WTC11 (cell line): ENCODE data around the gene UVRAG. TPM values are rescaled to one million over a fixed set of nuclear protein-coding genes. Genes with fewer than 3 reads are reported as not detected.

Experiments used
- ATAC-seq: fragments of 200-7000 bp; cut with Tn5 transposase; 2 replicates; pipeline ENCODE4 v1.10.0; 2021; ENCODE audit warnings: mild to moderate bottlenecking, moderate library complexity
- CTCF ChIA-PET: fragments of 300-600 bp; sonication (Branson Sonifier 250); formaldehyde crosslinking; loops from one replicate; lab custom pipeline; 2021; ENCODE audit warnings: antibody characterized with exemption; lab: Charles Lee
- POLR2A ChIA-PET: fragments of 350-600 bp; sonication (Branson Sonifier 250); formaldehyde crosslinking; loops from one replicate; lab custom pipeline; 2021; ENCODE audit warnings: antibody characterized with exemption; lab: Charles Lee
- DNase-seq: peaks from one replicate; pipeline ENCODE4 v3.0.0; 2021; ENCODE audit warnings: low spot score
- H3K27ac Mint-ChIP-seq: 2 replicates; pipeline ENCODE4 v1.8.0; 2021; ENCODE audit warnings: mixed read lengths
- H3K27me3 Mint-ChIP-seq: 2 replicates; pipeline ENCODE4 v1.8.0; 2021; ENCODE audit warnings: low read depth, mild to moderate bottlenecking, moderate library complexity, mixed read lengths
- H3K36me3 Mint-ChIP-seq: 2 replicates; pipeline ENCODE4 v1.8.0; 2021; ENCODE audit warnings: mixed read lengths
- H3K4me1 Mint-ChIP-seq: 2 replicates; pipeline ENCODE4 v1.8.0; 2022; ENCODE audit warnings: mixed read lengths
- H3K4me3 Mint-ChIP-seq: 2 replicates; pipeline ENCODE4 v1.8.0; 2021; ENCODE audit warnings: mild to moderate bottlenecking, moderate library complexity, mixed read lengths
- H3K9me3 Mint-ChIP-seq: 2 replicates; pipeline ENCODE4 v1.8.0; 2021; ENCODE audit warnings: mixed read lengths
- ATF1 ChIP-seq: sonication (generic); formaldehyde crosslinking; IDR thresholded peaks from 2 replicates; pipeline ENCODE4 v1.8.1; 2023; ENCODE audit warnings: mild to moderate bottlenecking, moderate library complexity, missing genetic modification reagents
- CREB1 ChIP-seq: sonication (generic); formaldehyde crosslinking; IDR thresholded peaks from 2 replicates; pipeline ENCODE4 v1.8.0; 2023; ENCODE audit warnings: mild to moderate bottlenecking, missing genetic modification reagents
- CREM ChIP-seq: sonication (generic); formaldehyde crosslinking; IDR thresholded peaks from 2 replicates; pipeline ENCODE4 v1.8.1; 2022; ENCODE audit warnings: mild to moderate bottlenecking, missing genetic modification reagents, moderate library complexity
- ESRRA ChIP-seq: sonication (generic); formaldehyde crosslinking; IDR thresholded peaks from 2 replicates; pipeline ENCODE4 v1.8.1; 2022; ENCODE audit warnings: mild to moderate bottlenecking, missing genetic modification reagents, borderline replicate concordance
- FOXJ3 ChIP-seq: sonication (generic); formaldehyde crosslinking; IDR thresholded peaks from 2 replicates; pipeline ENCODE4 v1.9.0; 2021; ENCODE audit warnings: missing genetic modification reagents, mild to moderate bottlenecking, borderline replicate concordance
- FOXK1 ChIP-seq: sonication (generic); formaldehyde crosslinking; IDR thresholded peaks from 2 replicates; pipeline ENCODE4 v1.8.0; 2022; ENCODE audit warnings: mild to moderate bottlenecking, moderate library complexity, missing genetic modification reagents
- FOXP1 ChIP-seq: sonication (generic); formaldehyde crosslinking; IDR thresholded peaks from 2 replicates; pipeline ENCODE4 v1.8.0; 2022; ENCODE audit warnings: missing genetic modification reagents, mild to moderate bottlenecking, moderate library complexity, borderline replicate concordance
- JAZF1 ChIP-seq: fragments of 250-450 bp; sonication (Bioruptor Pico); IDR thresholded peaks from 2 replicates; pipeline ENCODE4 v1.9.0; 2021; ENCODE audit warnings: moderate library complexity, mild to moderate bottlenecking, inconsistent platforms
- KAT7 ChIP-seq: sonication (generic); formaldehyde crosslinking; IDR thresholded peaks from 2 replicates; pipeline ENCODE4 v1.8.1; 2023; ENCODE audit warnings: missing genetic modification reagents, mild to moderate bottlenecking, borderline replicate concordance
- NFYB ChIP-seq: sonication (generic); formaldehyde crosslinking; conservative IDR thresholded peaks from 2 replicates; pipeline ENCODE4 v1.8.0; 2022; ENCODE audit warnings: low read depth, missing genetic modification reagents
- OVOL2 ChIP-seq: fragments of 250-450 bp; sonication (Bioruptor Pico); IDR thresholded peaks from 2 replicates; pipeline ENCODE4 v1.9.0; 2021; ENCODE audit warnings: mild to moderate bottlenecking, borderline replicate concordance
- RORB ChIP-seq: fragments of 250-450 bp; sonication (Bioruptor Pico); IDR thresholded peaks from 2 replicates; pipeline ENCODE4 v1.9.0; 2021; ENCODE audit warnings: mild to moderate bottlenecking
- SMAD3 ChIP-seq: sonication (generic); formaldehyde crosslinking; IDR thresholded peaks from 2 replicates; pipeline ENCODE4 v1.8.0; 2022; ENCODE audit warnings: missing genetic modification reagents, mild to moderate bottlenecking, borderline replicate concordance
- SP1 ChIP-seq: sonication (generic); formaldehyde crosslinking; conservative IDR thresholded peaks from 2 replicates; pipeline ENCODE4 v1.8.1; 2022; ENCODE audit warnings: missing genetic modification reagents
- TP53 ChIP-seq: sonication (generic); formaldehyde crosslinking; IDR thresholded peaks from 2 replicates; pipeline ENCODE4 v1.8.1; 2023; ENCODE audit warnings: mild to moderate bottlenecking, missing genetic modification reagents
- total RNA-seq: library from RNA; stranded (reverse); gene quantifications from 3 replicates; pipeline ENCODE4 v1.2.3, GENCODE V29; 2021
- TF ChIP-seq, protein P1 (sequence below): sonication (generic); formaldehyde crosslinking; IDR thresholded peaks from 2 replicates; pipeline ENCODE4 v1.8.1; 2023; ENCODE audit warnings: mild to moderate bottlenecking, missing genetic modification reagents, moderate library complexity
- TF ChIP-seq, protein P2 (sequence below): sonication (generic); formaldehyde crosslinking; IDR thresholded peaks from 2 replicates; pipeline ENCODE4 v1.8.0; 2022; ENCODE audit warnings: mild to moderate bottlenecking, missing genetic modification reagents
- TF ChIP-seq, protein P3 (sequence below): sonication (generic); formaldehyde crosslinking; IDR thresholded peaks from 2 replicates; pipeline ENCODE4 v1.8.1; 2023; ENCODE audit warnings: mild to moderate bottlenecking, missing genetic modification reagents
- TF ChIP-seq, protein P4 (sequence below): fragments of 250-450 bp; sonication (Bioruptor Pico); conservative IDR thresholded peaks from 2 replicates; pipeline ENCODE4 v1.9.0; 2021; ENCODE audit warnings: mild to moderate bottlenecking
- TF ChIP-seq, protein P5 (sequence below): sonication (generic); formaldehyde crosslinking; IDR thresholded peaks from 2 replicates; pipeline ENCODE4 v1.8.1; 2022; ENCODE audit warnings: mild to moderate bottlenecking, moderate library complexity, missing genetic modification reagents
- TF ChIP-seq, protein P6 (sequence below): sonication (generic); formaldehyde crosslinking; IDR thresholded peaks from 2 replicates; pipeline ENCODE4 v1.8.0; 2022; ENCODE audit warnings: mild to moderate bottlenecking, missing genetic modification reagents
- TF ChIP-seq, protein P7 (sequence below): sonication (generic); formaldehyde crosslinking; conservative IDR thresholded peaks from 2 replicates; pipeline ENCODE4 v1.8.1; 2022; ENCODE audit warnings: mild to moderate bottlenecking, missing genetic modification reagents

Gene UVRAG
- total RNA-seq, 1 experiment from 2014 or later: 14.5 TPM

DNA sequence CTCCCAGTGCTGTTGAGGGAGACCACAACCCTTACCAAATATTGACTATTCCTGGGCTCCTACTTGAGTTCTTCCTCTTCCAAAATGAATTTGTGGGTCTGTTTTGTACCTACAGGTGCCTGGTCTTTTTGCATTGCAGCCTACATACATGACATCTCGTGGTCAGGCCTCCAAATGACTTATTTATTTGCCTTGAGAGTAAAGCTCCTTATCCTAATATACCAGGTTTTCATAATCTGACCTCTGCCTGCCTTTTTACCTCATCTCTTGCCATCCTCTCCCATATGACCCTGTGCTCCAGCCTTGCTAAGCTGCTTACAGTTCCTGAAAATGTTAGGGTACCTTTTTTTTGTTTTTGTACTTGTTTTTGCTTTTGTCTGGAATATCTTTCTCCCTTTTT lies 130.4 kb downstream of the UVRAG start:
- no peak overlapping the region for H3K4me3 Mint-ChIP-seq
- CTCF ChIA-PET: interaction anchor here (1.5 kb wide), 1 partner anchor 207 kb away, joined by 6 read pairs; no protein-coding TSS in a partner anchor
- H3K36me3 Mint-ChIP-seq: no peaks in the 10 kb centered on the region
- H3K27ac Mint-ChIP-seq: no peak overlapping the region
- H3K27me3 Mint-ChIP-seq: no peaks in the 10 kb centered on the region
- ATAC-seq (no peak), DNase-seq (no peak)
- POLR2A ChIA-PET: no interaction called here
- peaks cover 28% of the 10 kb centered on the region for H3K4me1 Mint-ChIP-seq
- TF ChIP-seq NFYB (CRISPR knock-in tag): no peak
- no peak for TF ChIP-seq CREB1 (CRISPR knock-in tag)
- TF ChIP-seq TP53: no peak
- TF ChIP-seq, protein P1, sequence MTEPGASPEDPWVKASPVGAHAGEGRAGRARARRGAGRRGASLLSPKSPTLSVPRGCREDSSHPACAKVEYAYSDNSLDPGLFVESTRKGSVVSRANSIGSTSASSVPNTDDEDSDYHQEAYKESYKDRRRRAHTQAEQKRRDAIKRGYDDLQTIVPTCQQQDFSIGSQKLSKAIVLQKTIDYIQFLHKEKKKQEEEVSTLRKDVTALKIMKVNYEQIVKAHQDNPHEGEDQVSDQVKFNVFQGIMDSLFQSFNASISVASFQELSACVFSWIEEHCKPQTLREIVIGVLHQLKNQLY (CRISPR knock-in tag): no peak
- TF ChIP-seq ESRRA (CRISPR knock-in tag): no peak
- no peak for TF ChIP-seq FOXK1
- no peak for TF ChIP-seq SMAD3 (CRISPR knock-in tag)
- TF ChIP-seq RORB (CRISPR knock-in tag): no peak
- TF ChIP-seq, protein P2, sequence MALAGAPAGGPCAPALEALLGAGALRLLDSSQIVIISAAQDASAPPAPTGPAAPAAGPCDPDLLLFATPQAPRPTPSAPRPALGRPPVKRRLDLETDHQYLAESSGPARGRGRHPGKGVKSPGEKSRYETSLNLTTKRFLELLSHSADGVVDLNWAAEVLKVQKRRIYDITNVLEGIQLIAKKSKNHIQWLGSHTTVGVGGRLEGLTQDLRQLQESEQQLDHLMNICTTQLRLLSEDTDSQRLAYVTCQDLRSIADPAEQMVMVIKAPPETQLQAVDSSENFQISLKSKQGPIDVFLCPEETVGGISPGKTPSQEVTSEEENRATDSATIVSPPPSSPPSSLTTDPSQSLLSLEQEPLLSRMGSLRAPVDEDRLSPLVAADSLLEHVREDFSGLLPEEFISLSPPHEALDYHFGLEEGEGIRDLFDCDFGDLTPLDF (CRISPR knock-in tag): no peak
- TF ChIP-seq, protein P3, sequence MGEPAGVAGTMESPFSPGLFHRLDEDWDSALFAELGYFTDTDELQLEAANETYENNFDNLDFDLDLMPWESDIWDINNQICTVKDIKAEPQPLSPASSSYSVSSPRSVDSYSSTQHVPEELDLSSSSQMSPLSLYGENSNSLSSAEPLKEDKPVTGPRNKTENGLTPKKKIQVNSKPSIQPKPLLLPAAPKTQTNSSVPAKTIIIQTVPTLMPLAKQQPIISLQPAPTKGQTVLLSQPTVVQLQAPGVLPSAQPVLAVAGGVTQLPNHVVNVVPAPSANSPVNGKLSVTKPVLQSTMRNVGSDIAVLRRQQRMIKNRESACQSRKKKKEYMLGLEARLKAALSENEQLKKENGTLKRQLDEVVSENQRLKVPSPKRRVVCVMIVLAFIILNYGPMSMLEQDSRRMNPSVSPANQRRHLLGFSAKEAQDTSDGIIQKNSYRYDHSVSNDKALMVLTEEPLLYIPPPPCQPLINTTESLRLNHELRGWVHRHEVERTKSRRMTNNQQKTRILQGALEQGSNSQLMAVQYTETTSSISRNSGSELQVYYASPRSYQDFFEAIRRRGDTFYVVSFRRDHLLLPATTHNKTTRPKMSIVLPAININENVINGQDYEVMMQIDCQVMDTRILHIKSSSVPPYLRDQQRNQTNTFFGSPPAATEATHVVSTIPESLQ (CRISPR knock-in tag): no peak
- no peak for TF ChIP-seq JAZF1 (CRISPR knock-in tag)
- TF ChIP-seq OVOL2 (CRISPR knock-in tag): no peak
- no peak for TF ChIP-seq ATF1 (CRISPR knock-in tag)
- no peak for TF ChIP-seq KAT7 (CRISPR knock-in tag)
- no peak for TF ChIP-seq FOXP1 (CRISPR knock-in tag)
- TF ChIP-seq CREM (CRISPR knock-in tag): no peak
- TF ChIP-seq FOXJ3 (CRISPR knock-in tag): no peak
- TF ChIP-seq, protein P4, sequence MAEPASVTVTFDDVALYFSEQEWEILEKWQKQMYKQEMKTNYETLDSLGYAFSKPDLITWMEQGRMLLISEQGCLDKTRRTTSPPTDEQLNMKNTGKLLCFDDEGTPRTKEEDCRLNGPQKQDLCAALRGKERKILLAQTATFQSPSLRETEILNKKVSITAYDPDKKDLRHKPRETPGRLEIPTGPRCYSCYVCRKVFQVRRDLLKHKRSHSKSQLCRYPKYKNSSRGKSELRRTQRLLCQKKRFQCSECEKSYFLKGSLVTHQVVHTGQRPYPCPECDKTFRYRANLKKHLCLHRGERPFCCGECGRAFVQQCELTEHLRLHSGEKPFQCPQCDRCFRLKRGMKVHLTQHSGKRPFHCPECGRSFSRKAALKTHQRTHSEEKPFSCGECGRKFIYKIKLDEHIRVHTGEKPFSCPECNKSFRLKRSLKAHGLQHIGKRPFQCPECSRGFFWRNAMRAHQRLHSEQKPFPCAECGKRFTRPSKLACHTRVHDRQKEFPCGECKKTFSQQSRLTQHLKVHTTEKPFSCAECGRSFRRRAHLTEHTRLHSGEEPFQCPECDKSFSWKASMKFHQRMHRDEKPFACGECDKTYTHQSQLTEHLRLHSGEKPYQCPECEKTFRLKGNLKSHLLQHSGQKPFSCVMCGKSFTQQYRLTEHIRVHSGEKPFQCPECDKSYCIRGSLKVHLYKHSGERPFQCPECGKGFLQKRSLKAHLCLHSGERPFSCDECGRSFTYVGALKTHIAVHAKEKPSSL (CRISPR knock-in tag): no peak
- no peaks in the 10 kb centered on the region for H3K9me3 Mint-ChIP-seq

DNA sequence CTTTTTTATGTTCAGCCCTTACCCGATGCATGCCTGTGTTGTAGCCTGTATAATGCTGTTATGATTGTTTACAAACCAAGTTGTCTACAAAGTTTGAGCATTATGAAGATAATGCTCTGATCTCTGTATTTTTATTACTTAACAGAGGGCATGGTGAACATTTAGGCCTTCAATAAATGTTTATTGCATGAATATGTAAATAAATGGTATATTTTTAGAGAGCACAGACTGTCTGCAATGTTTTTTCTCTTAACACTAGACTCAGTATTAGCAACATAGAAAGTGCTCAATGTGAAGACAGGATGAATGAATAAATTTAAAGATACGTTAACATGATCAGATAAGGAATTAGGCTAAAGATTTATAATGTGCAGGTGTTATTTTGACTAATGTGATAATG lies 130.9 kb downstream of the UVRAG start:
- ATAC-seq: no peak
- DNase-seq: no peak
- Mint-ChIP-seq H3K36me3 (no peaks in the 10 kb centered on the region), H3K9me3 (no peaks in the 10 kb centered on the region), H3K4me3 (no peak overlapping the region), H3K27ac (no peak overlapping the region), H3K27me3 (no peaks in the 10 kb centered on the region), H3K4me1 (peaks cover 28% of the 10 kb centered on the region)
- TF ChIP-seq, protein P5, sequence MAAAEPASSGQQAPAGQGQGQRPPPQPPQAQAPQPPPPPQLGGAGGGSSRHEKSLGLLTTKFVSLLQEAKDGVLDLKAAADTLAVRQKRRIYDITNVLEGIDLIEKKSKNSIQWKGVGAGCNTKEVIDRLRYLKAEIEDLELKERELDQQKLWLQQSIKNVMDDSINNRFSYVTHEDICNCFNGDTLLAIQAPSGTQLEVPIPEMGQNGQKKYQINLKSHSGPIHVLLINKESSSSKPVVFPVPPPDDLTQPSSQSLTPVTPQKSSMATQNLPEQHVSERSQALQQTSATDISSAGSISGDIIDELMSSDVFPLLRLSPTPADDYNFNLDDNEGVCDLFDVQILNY (CRISPR knock-in tag): no peak
- TF ChIP-seq, protein P6, sequence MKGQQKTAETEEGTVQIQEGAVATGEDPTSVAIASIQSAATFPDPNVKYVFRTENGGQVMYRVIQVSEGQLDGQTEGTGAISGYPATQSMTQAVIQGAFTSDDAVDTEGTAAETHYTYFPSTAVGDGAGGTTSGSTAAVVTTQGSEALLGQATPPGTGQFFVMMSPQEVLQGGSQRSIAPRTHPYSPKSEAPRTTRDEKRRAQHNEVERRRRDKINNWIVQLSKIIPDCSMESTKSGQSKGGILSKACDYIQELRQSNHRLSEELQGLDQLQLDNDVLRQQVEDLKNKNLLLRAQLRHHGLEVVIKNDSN (CRISPR knock-in tag): no peak
- TF ChIP-seq, protein P7, sequence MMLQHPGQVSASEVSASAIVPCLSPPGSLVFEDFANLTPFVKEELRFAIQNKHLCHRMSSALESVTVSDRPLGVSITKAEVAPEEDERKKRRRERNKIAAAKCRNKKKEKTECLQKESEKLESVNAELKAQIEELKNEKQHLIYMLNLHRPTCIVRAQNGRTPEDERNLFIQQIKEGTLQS: no peak
- TF ChIP-seq SP1: no peak
- CTCF ChIA-PET: interaction anchor here (1.5 kb wide), 1 partner anchor 206 kb away, joined by 6 read pairs; no protein-coding TSS in a partner anchor
- POLR2A ChIA-PET: no interaction called here
